HG02852 (cell line): ENCODE measurements around the gene EPB41L1.

ENCODE experiments used
- ATAC-seq: cut with Tn5 transposase; IDR thresholded peaks from one replicate; pipeline ENCODE4 v1.9.1; 2021; ENCODE audit warnings: mild to moderate bottlenecking, moderate library complexity; ENCODE audit not compliant: unreplicated experiment

Gene EPB41L1

GRCh38 chr20:36154700-36155628 lies at the start of gene EPB41L1:
Gene EPB41L1 (plus strand): TSS chr20:36154740. CDS start chr20:36173778, 19,038 bp downstream.
- ATAC-seq, result no peak

- no peak for ATAC-seq
Measured at GRCh38 chr20:36104856-36105255, 49.7 kb upstream of the EPB41L1 start.

- ATAC-seq, result no peak
Measured at GRCh38 chr20:36105711-36106226, 48.8 kb upstream of the EPB41L1 start.

GRCh38 chr20:36106606-36107005 lies 47.9 kb upstream of the EPB41L1 start:
- ATAC-seq, result no peak

- no peak for ATAC-seq
Measured at GRCh38 chr20:36107881-36108280, 46.7 kb upstream of the EPB41L1 start.

GRCh38 chr20:36109251-36109947 lies 45.1 kb upstream of the EPB41L1 start:
- no peak for ATAC-seq

- ATAC-seq, result no peak
Measured at GRCh38 chr20:36110994-36111393, 43.5 kb upstream of the EPB41L1 start.

- ATAC-seq, result no peak
Measured at GRCh38 chr20:36112112-36112511, 42.4 kb upstream of the EPB41L1 start.

- no peak for ATAC-seq
Measured at GRCh38 chr20:36113036-36113435, 41.5 kb upstream of the EPB41L1 start.

- no peak for ATAC-seq
Measured at GRCh38 chr20:36113566-36114250, 40.8 kb upstream of the EPB41L1 start.

- no peak for ATAC-seq
Measured at GRCh38 chr20:36114707-36115106, 39.8 kb upstream of the EPB41L1 start.

- no peak for ATAC-seq
Measured at GRCh38 chr20:36115925-36116324, 38.6 kb upstream of the EPB41L1 start.

GRCh38 chr20:36116807-36117441 lies 37.6 kb upstream of the EPB41L1 start:
- no peak for ATAC-seq

GRCh38 chr20:36117638-36118037 lies 36.9 kb upstream of the EPB41L1 start:
- no peak for ATAC-seq

- no peak for ATAC-seq
Measured at GRCh38 chr20:36118371-36118770, 36.2 kb upstream of the EPB41L1 start.

GRCh38 chr20:36119537-36119936 lies 35.0 kb upstream of the EPB41L1 start:
- ATAC-seq, result no peak

GRCh38 chr20:36120241-36120640 lies 34.3 kb upstream of the EPB41L1 start:
- no peak for ATAC-seq

- ATAC-seq, result no peak
Measured at GRCh38 chr20:36120991-36121390, 33.5 kb upstream of the EPB41L1 start.

GRCh38 chr20:36121981-36122930 lies 32.3 kb upstream of the EPB41L1 start:
- no peak for ATAC-seq

- ATAC-seq, result no peak
Measured at GRCh38 chr20:36122931-36123288, 31.6 kb upstream of the EPB41L1 start.
